Chondrocyte (in vitro differentiated cells): Measurements from ENCODE around the gene RAX2. TPM values are rescaled to one million over a fixed set of nuclear protein-coding genes. Genes with fewer than 3 reads are reported as not detected.
A peak's percentile ranks its signal among the peaks of the same experiment; 100 is the strongest.

Experiments
- DNase-seq: peaks from one replicate; pipeline ENCODE4 v3.0.0; 2021; ENCODE audit warnings: mixed read lengths, low spot score
- H3K27ac Mint-ChIP-seq: one replicate; pipeline ENCODE4 v1.8.0; 2021; ENCODE audit warnings: mild to moderate bottlenecking, moderate library complexity, mixed read lengths; ENCODE audit not compliant: unreplicated experiment
- H3K27me3 Mint-ChIP-seq: 2 replicates; pipeline ENCODE4 v1.8.0; 2021; ENCODE audit warnings: low read depth, mixed read lengths
- H3K36me3 Mint-ChIP-seq: 2 replicates; pipeline ENCODE4 v1.8.0; 2021; ENCODE audit warnings: low read depth, mixed read lengths
- H3K4me1 Mint-ChIP-seq: 2 replicates; pipeline ENCODE4 v1.8.0; 2021; ENCODE audit warnings: low read depth, mild to moderate bottlenecking, mixed read lengths
- H3K4me3 Mint-ChIP-seq: one replicate; pipeline ENCODE4 v1.8.0; 2021; ENCODE audit warnings: mild to moderate bottlenecking, moderate library complexity, mixed read lengths; ENCODE audit not compliant: unreplicated experiment
- H3K9me3 Mint-ChIP-seq: 2 replicates; pipeline ENCODE4 v1.8.0; 2021; ENCODE audit warnings: low read depth, mixed read lengths
- total RNA-seq: library from RNA; stranded (reverse); gene quantifications from 3 replicates; pipeline ENCODE4 v1.2.1, GENCODE V29; 2021
- TF ChIP-seq, protein P1 (sequence below): fragments of 200-600 bp; sonication (generic); IDR thresholded peaks from 2 replicates; pipeline ENCODE4 v1.5.0; 2021; ENCODE audit warnings: antibody characterized with exemption, mild to moderate bottlenecking, moderate library complexity

Gene RAX2
- total RNA-seq, 1 donor from 2014 or later = not detected

- Mint-ChIP-seq H3K4me3 (peak overlapping the region; percentile 38), H3K4me1 (peaks cover 7% of the 10 kb centered on the region), H3K36me3 (peaks cover 3% of the 10 kb centered on the region), H3K9me3 (peaks cover 4% of the 10 kb centered on the region), H3K27me3 (peaks cover 31% of the 10 kb centered on the region), H3K27ac (no peak overlapping the region)
- no peak for DNase-seq
- TF ChIP-seq, protein P1, sequence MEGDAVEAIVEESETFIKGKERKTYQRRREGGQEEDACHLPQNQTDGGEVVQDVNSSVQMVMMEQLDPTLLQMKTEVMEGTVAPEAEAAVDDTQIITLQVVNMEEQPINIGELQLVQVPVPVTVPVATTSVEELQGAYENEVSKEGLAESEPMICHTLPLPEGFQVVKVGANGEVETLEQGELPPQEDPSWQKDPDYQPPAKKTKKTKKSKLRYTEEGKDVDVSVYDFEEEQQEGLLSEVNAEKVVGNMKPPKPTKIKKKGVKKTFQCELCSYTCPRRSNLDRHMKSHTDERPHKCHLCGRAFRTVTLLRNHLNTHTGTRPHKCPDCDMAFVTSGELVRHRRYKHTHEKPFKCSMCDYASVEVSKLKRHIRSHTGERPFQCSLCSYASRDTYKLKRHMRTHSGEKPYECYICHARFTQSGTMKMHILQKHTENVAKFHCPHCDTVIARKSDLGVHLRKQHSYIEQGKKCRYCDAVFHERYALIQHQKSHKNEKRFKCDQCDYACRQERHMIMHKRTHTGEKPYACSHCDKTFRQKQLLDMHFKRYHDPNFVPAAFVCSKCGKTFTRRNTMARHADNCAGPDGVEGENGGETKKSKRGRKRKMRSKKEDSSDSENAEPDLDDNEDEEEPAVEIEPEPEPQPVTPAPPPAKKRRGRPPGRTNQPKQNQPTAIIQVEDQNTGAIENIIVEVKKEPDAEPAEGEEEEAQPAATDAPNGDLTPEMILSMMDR = peak; percentile 67
Observed at GRCh38 chr19:3801412-3802096, 29.5 kb upstream of the RAX2 start.

DNA sequence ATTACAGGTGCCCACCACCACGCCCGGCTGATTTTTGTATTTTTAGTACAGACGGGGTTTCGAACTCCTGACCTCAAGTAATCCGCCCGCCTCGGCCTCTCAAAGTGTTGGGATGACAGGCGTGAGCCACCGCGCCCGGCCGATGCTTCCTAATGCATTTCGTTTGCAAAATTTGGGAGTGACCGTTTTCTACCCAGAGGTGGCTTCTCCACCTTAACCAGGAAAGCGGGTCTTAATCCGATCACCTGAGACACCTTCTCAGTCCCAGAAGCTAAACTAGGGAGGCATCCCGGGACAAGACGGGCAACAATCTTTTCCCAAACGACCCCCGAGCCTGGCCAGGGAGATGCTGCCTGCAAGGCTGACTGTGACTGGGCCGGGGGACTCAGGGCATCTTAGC is 29.0 kb upstream of the RAX2 start:
- TF ChIP-seq, protein P1 = no peak
- Mint-ChIP-seq H3K27ac (no peak overlapping the region), H3K4me3 (no peak overlapping the region), H3K36me3 (peaks cover 3% of the 10 kb centered on the region), H3K9me3 (peaks cover 6% of the 10 kb centered on the region), H3K27me3 (peaks cover 32% of the 10 kb centered on the region), H3K4me1 (peaks cover 7% of the 10 kb centered on the region)
- DNase-seq = no peak

- Mint-ChIP-seq H3K27me3 (peaks cover 34% of the 10 kb centered on the region), H3K36me3 (peaks cover 3% of the 10 kb centered on the region), H3K9me3 (peaks cover 6% of the 10 kb centered on the region), H3K4me3 (no peak overlapping the region), H3K27ac (no peak overlapping the region), H3K4me1 (peaks cover 7% of the 10 kb centered on the region)
- TF ChIP-seq, protein P1 = no peak
- DNase-seq = no peak
Observed at GRCh38 chr19:3798137-3798536, 26.1 kb upstream of the RAX2 start.

DNA sequence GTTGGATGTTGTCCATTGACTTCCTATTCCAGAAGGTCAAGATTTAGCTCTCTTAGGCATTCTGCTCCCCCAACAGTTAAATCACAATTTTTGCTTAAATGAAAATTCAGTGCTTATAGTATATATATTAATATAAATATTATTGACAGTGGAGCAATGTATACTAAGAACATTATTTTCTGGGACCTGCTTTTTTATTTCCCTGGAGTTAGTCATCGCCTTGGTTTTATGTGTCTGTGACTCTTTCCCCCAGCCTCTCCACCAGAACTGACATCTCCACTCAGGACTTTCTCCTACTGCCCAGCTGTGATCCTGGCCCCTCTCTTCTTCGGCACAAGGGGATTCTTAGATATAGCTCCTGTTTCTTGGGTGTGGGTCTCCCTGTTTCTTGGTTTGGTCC is 24.3 kb upstream of the RAX2 start:
- H3K27ac Mint-ChIP-seq = no peak overlapping the region
- peaks cover 5% of the 10 kb centered on the region for H3K36me3 Mint-ChIP-seq
- peaks cover 3% of the 10 kb centered on the region for H3K4me1 Mint-ChIP-seq
- H3K27me3 Mint-ChIP-seq = peaks cover 26% of the 10 kb centered on the region
- H3K4me3 Mint-ChIP-seq = no peak overlapping the region
- DNase-seq = no peak
- H3K9me3 Mint-ChIP-seq = peaks cover 9% of the 10 kb centered on the region
- TF ChIP-seq, protein P1 = no peak

DNA sequence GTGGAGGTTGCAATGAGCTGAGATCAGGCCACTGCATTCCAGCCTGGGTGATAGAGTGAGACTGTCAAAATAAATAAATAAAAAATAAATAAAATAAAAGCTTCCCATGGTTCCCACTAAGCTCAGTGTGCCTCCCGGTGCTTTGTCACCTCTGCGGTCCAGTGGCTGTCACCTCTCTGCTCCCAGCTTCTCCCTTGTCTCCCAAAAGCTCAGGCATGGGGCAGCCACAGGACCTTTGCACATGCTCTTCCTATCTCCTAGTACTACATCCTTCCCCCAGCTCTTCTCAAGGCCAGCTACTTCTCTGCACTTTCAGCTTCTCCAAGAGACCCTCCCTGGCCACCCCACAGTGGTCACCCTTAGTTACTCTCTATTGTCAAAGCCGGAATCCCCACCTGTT is 21.8 kb upstream of the RAX2 start:
- Mint-ChIP-seq H3K36me3 (peaks cover 11% of the 10 kb centered on the region), H3K27ac (no peak overlapping the region), H3K4me1 (no peaks in the 10 kb centered on the region), H3K4me3 (no peak overlapping the region), H3K27me3 (peaks cover 29% of the 10 kb centered on the region), H3K9me3 (peaks cover 17% of the 10 kb centered on the region)
- DNase-seq = no peak
- TF ChIP-seq, protein P1 = no peak
